Choroid plexus epithelial cell (primary cell): Measurements from ENCODE around the gene NRG2.

Source experiments
- DNase-seq: peaks from one replicate; pipeline ENCODE4 v3.0.0-alpha.2; 2010; ENCODE audit warnings: low read depth
- H3K4me3 ChIP-seq: 2 replicates; pipeline ENCODE4 v1.5.1; 2011; ENCODE audit warnings: low read depth, mild to moderate bottlenecking, control low read depth, low read length, moderate library complexity
- TF ChIP-seq, protein P1 (sequence below): conservative IDR thresholded peaks from 2 replicates; pipeline ENCODE4 v1.5.1; 2011; ENCODE audit warnings: low read depth, mild to moderate bottlenecking, control low read depth, inconsistent platforms, low read length, moderate library complexity

The NRG2 gene

DNA sequence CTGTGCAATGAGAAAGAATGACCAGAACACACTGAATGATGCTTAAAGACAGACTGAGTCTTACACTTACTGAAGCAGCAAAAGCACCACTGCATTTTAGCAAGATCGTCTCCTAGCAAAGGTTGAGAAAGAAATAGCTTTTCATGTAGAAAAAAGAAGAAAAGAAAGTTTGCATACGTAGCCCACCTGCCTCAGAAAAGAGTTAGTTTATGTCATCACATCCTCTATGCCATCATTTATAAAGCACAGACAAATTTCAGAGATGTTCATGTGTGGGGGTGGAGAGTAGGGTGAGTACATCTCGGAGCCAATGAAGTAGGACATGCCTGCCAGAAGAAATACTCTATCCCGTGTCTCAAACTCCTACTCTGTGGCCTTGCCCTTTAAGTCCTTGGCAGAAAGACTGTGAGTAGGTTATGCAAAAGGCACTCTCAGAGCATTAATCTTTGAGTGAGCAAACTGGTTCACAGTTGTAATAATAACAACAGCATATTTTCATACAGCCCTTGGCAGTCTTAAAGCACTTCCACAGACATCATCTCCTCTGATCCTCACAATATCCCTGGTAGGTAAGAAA lies 22.4 kb downstream of the NRG2 start:
- no peak overlapping the region for H3K4me3 ChIP-seq

DNA sequence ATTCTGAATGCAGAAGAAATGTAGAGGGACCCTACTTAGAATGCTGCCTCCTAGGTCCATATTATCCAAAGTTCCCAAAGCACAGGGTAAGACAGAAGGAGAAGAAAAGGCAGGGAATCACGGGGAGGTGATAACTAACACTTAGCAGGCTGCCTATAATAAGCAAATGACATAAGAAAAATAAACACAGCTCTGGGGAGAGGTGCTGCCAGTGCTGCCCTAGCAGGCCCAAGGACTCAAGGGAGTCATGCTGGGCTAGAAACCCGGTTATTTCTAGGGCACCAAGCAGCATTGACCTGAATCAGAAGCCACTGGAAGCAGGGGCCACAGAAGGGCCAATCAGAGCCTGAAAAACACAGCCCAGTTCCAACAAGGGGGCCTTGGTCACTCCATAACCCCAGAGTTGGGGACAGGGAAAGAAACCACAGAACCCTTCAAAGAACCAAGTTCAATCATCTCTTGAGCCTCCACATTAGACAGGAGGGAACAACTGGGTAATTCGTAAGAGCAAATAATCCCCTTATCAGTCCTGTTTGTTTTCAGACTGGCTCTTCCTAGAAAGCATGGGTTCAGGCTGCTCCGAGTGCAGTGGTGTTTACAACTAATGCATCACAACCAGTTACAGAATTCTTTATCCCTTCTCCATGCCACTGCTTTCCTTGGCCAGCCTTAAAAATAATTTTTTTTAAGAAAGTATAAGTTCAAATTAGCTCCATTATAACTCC lies 24.0 kb downstream of the NRG2 start:
- DNase-seq, result no peak
- TF ChIP-seq, protein P1, sequence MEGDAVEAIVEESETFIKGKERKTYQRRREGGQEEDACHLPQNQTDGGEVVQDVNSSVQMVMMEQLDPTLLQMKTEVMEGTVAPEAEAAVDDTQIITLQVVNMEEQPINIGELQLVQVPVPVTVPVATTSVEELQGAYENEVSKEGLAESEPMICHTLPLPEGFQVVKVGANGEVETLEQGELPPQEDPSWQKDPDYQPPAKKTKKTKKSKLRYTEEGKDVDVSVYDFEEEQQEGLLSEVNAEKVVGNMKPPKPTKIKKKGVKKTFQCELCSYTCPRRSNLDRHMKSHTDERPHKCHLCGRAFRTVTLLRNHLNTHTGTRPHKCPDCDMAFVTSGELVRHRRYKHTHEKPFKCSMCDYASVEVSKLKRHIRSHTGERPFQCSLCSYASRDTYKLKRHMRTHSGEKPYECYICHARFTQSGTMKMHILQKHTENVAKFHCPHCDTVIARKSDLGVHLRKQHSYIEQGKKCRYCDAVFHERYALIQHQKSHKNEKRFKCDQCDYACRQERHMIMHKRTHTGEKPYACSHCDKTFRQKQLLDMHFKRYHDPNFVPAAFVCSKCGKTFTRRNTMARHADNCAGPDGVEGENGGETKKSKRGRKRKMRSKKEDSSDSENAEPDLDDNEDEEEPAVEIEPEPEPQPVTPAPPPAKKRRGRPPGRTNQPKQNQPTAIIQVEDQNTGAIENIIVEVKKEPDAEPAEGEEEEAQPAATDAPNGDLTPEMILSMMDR, result no peak
- H3K4me3 ChIP-seq, result no peak overlapping the region

More for the DNA sequence above, 22.4 kb downstream of the NRG2 start:
- DNase-seq, result no peak
- TF ChIP-seq, protein P1, result no peak

DNA sequence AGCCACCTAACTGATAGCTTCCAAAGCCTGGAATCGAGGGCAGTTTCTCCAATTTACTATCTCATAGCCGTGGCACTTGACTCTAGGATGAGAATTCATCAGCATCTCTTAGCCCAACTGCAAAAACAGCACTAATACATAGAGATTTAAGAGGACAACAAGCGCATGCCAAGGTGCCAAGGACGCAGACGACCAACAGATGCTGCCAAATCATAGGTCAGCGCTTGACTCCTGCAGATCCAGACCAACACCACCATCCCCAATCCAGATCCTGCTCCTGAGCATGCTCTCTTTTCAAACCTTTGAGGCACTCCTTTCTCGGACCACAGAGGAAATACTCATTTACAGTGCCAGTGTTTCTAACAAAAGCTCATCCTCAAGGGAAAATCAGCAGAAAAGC lies 24.6 kb downstream of the NRG2 start:
- H3K4me3 ChIP-seq, result no peak overlapping the region
- no peak for DNase-seq
- TF ChIP-seq, protein P1, result no peak

DNA sequence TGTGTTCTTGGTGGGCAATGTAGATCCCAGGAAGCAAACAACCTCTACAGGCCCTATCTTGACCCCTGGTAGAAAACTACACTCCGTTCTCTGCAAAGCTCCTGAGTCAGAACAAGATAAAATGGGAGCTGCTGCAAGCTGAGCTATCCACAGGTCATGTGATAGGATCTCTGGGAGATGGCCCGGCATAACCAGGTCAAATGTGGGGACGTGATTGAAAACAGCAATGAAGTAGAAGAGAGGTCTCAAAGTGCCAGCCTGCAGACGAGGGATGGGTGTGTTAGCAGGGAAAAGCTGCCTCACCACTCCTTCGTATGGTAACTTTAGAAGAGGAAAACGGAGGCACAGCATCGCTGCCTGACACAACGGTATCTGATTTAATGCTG lies 25.0 kb downstream of the NRG2 start:
- H3K4me3 ChIP-seq, result no peak overlapping the region
- DNase-seq, result no peak
- TF ChIP-seq, protein P1, result no peak

DNA sequence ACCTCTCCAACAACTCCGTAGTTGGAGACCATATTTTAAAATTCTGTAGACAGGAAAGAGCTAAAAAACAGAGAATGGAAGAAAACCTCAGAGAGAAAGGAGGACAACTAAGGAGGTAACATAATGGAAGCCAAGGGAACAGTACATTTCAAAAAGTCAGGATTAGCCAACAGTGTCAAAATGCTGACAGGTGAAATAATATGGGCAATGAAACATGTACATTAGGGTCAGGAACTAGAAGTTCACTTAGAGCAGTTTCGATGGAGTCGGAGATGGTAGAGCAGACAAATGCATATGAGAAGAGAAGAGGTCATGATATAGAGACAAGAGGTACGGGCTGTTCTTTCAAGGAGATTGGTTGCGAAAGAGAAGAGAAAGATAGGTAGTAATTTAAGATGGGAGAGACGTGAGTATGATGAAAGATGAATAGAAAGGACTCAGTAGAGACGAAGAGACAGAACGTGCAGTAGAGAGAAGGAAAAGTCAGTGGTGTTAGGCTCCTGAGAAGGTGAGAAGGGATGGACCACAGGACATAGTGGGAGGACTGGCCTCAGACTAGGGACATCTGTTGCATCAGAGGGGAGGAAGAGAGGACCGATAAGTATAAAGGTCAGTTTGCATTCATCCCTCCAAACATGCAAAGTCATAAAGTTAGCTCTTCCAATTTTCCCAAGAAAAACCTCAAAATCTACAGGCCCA lies 25.6 kb downstream of the NRG2 start:
- TF ChIP-seq, protein P1, result no peak
- H3K4me3 ChIP-seq, result no peak overlapping the region
- no peak for DNase-seq

DNA sequence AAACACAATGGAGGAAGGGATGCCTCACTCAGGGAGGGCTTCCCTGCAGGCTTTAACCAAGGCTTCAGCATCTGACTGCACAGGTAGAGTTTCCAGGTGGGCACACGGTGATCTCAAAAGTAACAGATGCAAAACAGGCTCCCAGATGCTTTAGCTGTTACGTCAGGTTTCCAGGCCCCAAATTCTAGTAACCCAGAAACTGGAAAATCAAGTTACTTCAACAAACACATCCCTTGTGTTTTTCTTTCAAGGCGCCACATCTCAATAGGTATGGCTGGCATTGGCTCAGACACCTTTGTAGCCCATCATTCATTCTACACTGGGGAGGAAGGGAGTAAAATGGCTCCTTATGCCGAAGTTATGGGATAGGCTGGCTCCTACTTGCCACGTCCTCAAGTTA lies 27.4 kb downstream of the NRG2 start:
- no peak overlapping the region for H3K4me3 ChIP-seq
- no peak for DNase-seq
- TF ChIP-seq, protein P1, result no peak

DNA sequence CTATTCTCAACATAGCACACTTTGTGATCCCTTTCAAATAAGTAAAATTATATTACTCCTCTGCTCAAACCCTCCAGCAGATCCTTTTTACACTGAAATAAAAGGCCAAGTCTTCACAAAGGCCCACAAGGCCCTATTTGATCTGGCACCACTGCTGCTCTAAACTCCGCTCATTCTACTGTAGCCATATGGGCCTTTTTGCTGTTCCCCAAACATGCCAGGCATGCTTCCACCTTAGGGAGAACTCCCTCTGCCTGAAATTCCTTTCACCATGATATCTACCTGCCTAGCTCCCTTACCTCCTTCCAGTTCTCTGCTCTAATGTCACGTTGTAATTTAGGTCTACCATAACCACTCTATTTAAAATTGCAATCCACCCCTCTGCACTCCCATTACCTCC lies 28.3 kb downstream of the NRG2 start:
- TF ChIP-seq, protein P1, result no peak
- no peak overlapping the region for H3K4me3 ChIP-seq
- DNase-seq, result no peak
